Chondrocyte (in vitro differentiated cells): ENCODE data around the gene CHRNA5. TPM values are rescaled to one million over a fixed set of nuclear protein-coding genes. Genes with fewer than 3 reads are reported as not detected.
"Not testable (repeated sequence)": the region's sequence is repeated elsewhere in the genome, so short reads cannot be mapped to it uniquely, and the experiment has no call there.

Experiments used
- DNase-seq: peaks from one replicate; pipeline ENCODE4 v3.0.0; 2021; ENCODE audit warnings: mixed read lengths, low spot score
- H3K27ac Mint-ChIP-seq: one replicate; pipeline ENCODE4 v1.8.0; 2021; ENCODE audit warnings: mild to moderate bottlenecking, moderate library complexity, mixed read lengths; ENCODE audit not compliant: unreplicated experiment
- H3K27me3 Mint-ChIP-seq: 2 replicates; pipeline ENCODE4 v1.8.0; 2021; ENCODE audit warnings: low read depth, mixed read lengths
- H3K36me3 Mint-ChIP-seq: 2 replicates; pipeline ENCODE4 v1.8.0; 2021; ENCODE audit warnings: low read depth, mixed read lengths
- H3K4me1 Mint-ChIP-seq: 2 replicates; pipeline ENCODE4 v1.8.0; 2021; ENCODE audit warnings: low read depth, mild to moderate bottlenecking, mixed read lengths
- H3K4me3 Mint-ChIP-seq: one replicate; pipeline ENCODE4 v1.8.0; 2021; ENCODE audit warnings: mild to moderate bottlenecking, moderate library complexity, mixed read lengths; ENCODE audit not compliant: unreplicated experiment
- H3K9me3 Mint-ChIP-seq: 2 replicates; pipeline ENCODE4 v1.8.0; 2021; ENCODE audit warnings: low read depth, mixed read lengths
- CTCF ChIP-seq: fragments of 200-600 bp; sonication (generic); IDR thresholded peaks from 2 replicates; pipeline ENCODE4 v1.5.0; 2021; ENCODE audit warnings: antibody characterized with exemption, mild to moderate bottlenecking, moderate library complexity
- total RNA-seq: library from RNA; stranded (reverse); gene quantifications from 3 replicates; pipeline ENCODE4 v1.2.1, GENCODE V29; 2021

Gene CHRNA5
- total RNA-seq, 1 donor from 2014 or later = 1.6 TPM

- no peak for TF ChIP-seq CTCF
- Mint-ChIP-seq H3K27me3 (peaks cover 31% of the 10 kb centered on the region), H3K27ac (no peak overlapping the region), H3K4me3 (no peak overlapping the region), H3K9me3 (no peaks in the 10 kb centered on the region), H3K4me1 (no peaks in the 10 kb centered on the region), H3K36me3 (no peaks in the 10 kb centered on the region)
- no peak for DNase-seq
Observed at GRCh38 chr15:78604420-78604819, 39.1 kb downstream of the CHRNA5 start.

- no peak for DNase-seq
- TF ChIP-seq CTCF = no peak
- H3K4me3 Mint-ChIP-seq = no peak overlapping the region
- peaks cover 38% of the 10 kb centered on the region for H3K27me3 Mint-ChIP-seq
- peaks cover 3% of the 10 kb centered on the region for H3K36me3 Mint-ChIP-seq
- no peaks in the 10 kb centered on the region for H3K9me3 Mint-ChIP-seq
- H3K27ac Mint-ChIP-seq = no peak overlapping the region
- no peaks in the 10 kb centered on the region for H3K4me1 Mint-ChIP-seq
Observed at GRCh38 chr15:78605201-78605600, 39.9 kb downstream of the CHRNA5 start.

- H3K27me3 Mint-ChIP-seq = peaks cover 40% of the 10 kb centered on the region
- no peaks in the 10 kb centered on the region for H3K4me1 Mint-ChIP-seq
- H3K4me3 Mint-ChIP-seq = no peak overlapping the region
- no peaks in the 10 kb centered on the region for H3K9me3 Mint-ChIP-seq
- H3K36me3 Mint-ChIP-seq = peaks cover 3% of the 10 kb centered on the region
- DNase-seq = no peak
- no peak overlapping the region for H3K27ac Mint-ChIP-seq
- no peak for TF ChIP-seq CTCF
Observed at GRCh38 chr15:78605680-78606079, 40.4 kb downstream of the CHRNA5 start.

GRCh38 chr15:78609551-78609950, 44.2 kb downstream of the CHRNA5 start:
- peaks cover 31% of the 10 kb centered on the region for H3K27me3 Mint-ChIP-seq
- H3K4me3 Mint-ChIP-seq, H3K36me3 Mint-ChIP-seq, H3K4me1 Mint-ChIP-seq, DNase-seq, H3K9me3 Mint-ChIP-seq, H3K27ac Mint-ChIP-seq: not testable (repeated sequence)

- Mint-ChIP-seq H3K36me3 (peaks cover 3% of the 10 kb centered on the region), H3K4me1 (peaks cover 13% of the 10 kb centered on the region), H3K27me3 (peaks cover 16% of the 10 kb centered on the region), H3K9me3 (no peaks in the 10 kb centered on the region), H3K27ac (no peak overlapping the region), H3K4me3 (no peak overlapping the region)
- TF ChIP-seq CTCF = no peak
- DNase-seq = no peak
Observed at GRCh38 chr15:78614021-78614420, 48.7 kb downstream of the CHRNA5 start.

- Mint-ChIP-seq H3K36me3 (peaks cover under 1% of the 10 kb centered on the region), H3K4me1 (peaks cover 21% of the 10 kb centered on the region), H3K4me3 (no peak overlapping the region), H3K27me3 (peaks cover 17% of the 10 kb centered on the region), H3K9me3 (no peaks in the 10 kb centered on the region), H3K27ac (no peak overlapping the region)
- DNase-seq = no peak
- no peak for TF ChIP-seq CTCF
Observed at GRCh38 chr15:78615151-78615589, 49.9 kb downstream of the CHRNA5 start.
